HFFc6 (cell line): ENCODE results near the gene SLC18B1. TPM values are rescaled to one million over a fixed set of nuclear protein-coding genes. Genes with fewer than 3 reads are reported as not detected.

ENCODE experiments used
- DNase-seq: peaks from one replicate; pipeline ENCODE4 v3.0.0-alpha.2; 2018
- H3K27ac Mint-ChIP-seq: 2 replicates; pipeline ENCODE4 v1.8.0; 2020; ENCODE audit warnings: mild to moderate bottlenecking, mixed read lengths
- H3K27me3 Mint-ChIP-seq: 2 replicates; pipeline ENCODE4 v1.8.0; 2021; ENCODE audit warnings: mild to moderate bottlenecking, moderate library complexity, mixed read lengths; ENCODE audit not compliant: insufficient read depth
- H3K36me3 Mint-ChIP-seq: 2 replicates; pipeline ENCODE4 v1.8.0; 2021; ENCODE audit warnings: low read depth, mixed read lengths
- H3K4me1 Mint-ChIP-seq: 2 replicates; pipeline ENCODE4 v1.8.0; 2020; ENCODE audit warnings: low read depth, mixed read lengths
- H3K4me3 Mint-ChIP-seq: 2 replicates; pipeline ENCODE4 v1.8.0; 2020; ENCODE audit warnings: mild to moderate bottlenecking, moderate library complexity, mixed read lengths
- H3K9me3 Mint-ChIP-seq: 2 replicates; pipeline ENCODE4 v1.8.0; 2020; ENCODE audit warnings: mild to moderate bottlenecking, mixed read lengths
- CTCF ChIP-seq: fragments of 200-600 bp; sonication (generic); IDR thresholded peaks from 2 replicates; pipeline ENCODE4 v1.5.0; 2021; ENCODE audit warnings: antibody characterized with exemption, mild to moderate bottlenecking
- total RNA-seq, 6 experiments: library from RNA; stranded (reverse); fragmentation: NEBNext Ultra II Directional; extraction: Animal tissue kit (Norgen Biotek cat#: 25700); gene quantifications; 2 replicates in 1 of 6; 3 replicates in 5 of 6; pipeline ENCODE4 v1.2.3, GENCODE V29; 2021

Gene SLC18B1
- total RNA-seq, 6 experiments from 2014 or later: 2.9 to 4.1 (median 3.5) TPM

GRCh38 chr6:132816660-132817059 lies 18.2 kb upstream of the SLC18B1 start:
- Mint-ChIP-seq H3K4me3 (peak overlapping the region; percentile 93), H3K9me3 (peaks cover 10% of the 10 kb centered on the region; the same call in 1 of the 2 replicates), H3K27me3 (peaks cover 20% of the 10 kb centered on the region), H3K36me3 (peaks cover 56% of the 10 kb centered on the region), H3K4me1 (peaks cover 75% of the 10 kb centered on the region), H3K27ac (peak overlapping the region; percentile 95)
- no peak; the same call in 1 of the 2 replicates for TF ChIP-seq CTCF
- DNase-seq: no peak

GRCh38 chr6:132814716-132815570 lies 16.5 kb upstream of the SLC18B1 start:
- TF ChIP-seq CTCF: no peak
- peaks cover 62% of the 10 kb centered on the region for H3K4me1 Mint-ChIP-seq

DNA sequence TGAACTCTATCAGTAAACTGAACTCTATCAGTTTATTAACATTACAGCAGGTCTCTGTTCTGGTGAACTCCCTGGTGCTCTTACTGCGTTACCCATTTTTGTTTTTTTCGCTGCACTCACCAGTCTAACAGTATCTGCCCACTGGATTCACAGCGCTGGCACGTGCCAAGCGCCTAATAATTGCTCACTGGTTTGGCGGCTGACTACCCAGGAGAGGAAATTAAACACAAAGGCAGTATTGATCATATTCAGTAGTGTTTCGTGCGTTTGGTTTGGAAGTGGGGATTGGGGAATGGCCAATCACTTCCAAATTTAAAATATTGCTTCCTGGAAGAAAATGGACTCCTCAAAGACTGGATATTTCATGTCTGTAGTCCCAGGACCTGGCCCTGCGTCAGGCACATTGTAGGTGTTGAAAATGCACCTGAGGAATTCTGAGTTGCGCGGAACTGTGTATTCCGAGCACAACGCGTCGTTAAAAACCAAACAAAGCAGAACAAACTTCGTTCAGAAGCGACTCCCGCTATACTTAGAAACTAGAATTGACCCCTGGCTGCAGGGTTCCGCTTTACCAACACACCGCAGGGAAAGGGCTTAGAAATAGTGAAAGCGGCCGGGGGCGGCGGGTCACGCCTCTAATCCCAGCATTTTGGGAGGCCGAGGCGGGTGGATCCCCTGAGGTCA lies 14.9 kb upstream of the SLC18B1 start:
- Mint-ChIP-seq H3K4me3 (peak overlapping the region; percentile 93), H3K36me3 (peaks cover 40% of the 10 kb centered on the region), H3K27ac (peak overlapping the region; percentile 95), H3K4me1 (peaks cover 45% of the 10 kb centered on the region), H3K27me3 (peaks cover 24% of the 10 kb centered on the region), H3K9me3 (peaks cover 10% of the 10 kb centered on the region; the same call in 1 of the 2 replicates)
- DNase-seq: no peak
- no peak for TF ChIP-seq CTCF

More at GRCh38 chr6:132814716-132815570, 16.5 kb upstream of the SLC18B1 start:
- H3K4me3 Mint-ChIP-seq: peak overlapping the region; percentile 93
- H3K27ac Mint-ChIP-seq: peak overlapping the region; percentile 95
- H3K27me3 Mint-ChIP-seq: peaks cover 20% of the 10 kb centered on the region
- no peak for DNase-seq
- peaks cover 56% of the 10 kb centered on the region for H3K36me3 Mint-ChIP-seq
- H3K9me3 Mint-ChIP-seq: peaks cover 10% of the 10 kb centered on the region; the same call in 1 of the 2 replicates

- peak overlapping the region; percentile 95 for H3K27ac Mint-ChIP-seq
- peak overlapping the region; percentile 93 for H3K4me3 Mint-ChIP-seq
- no peak for TF ChIP-seq CTCF
Measured at GRCh38 chr6:132812756-132813172, 14.3 kb upstream of the SLC18B1 start.

DNA sequence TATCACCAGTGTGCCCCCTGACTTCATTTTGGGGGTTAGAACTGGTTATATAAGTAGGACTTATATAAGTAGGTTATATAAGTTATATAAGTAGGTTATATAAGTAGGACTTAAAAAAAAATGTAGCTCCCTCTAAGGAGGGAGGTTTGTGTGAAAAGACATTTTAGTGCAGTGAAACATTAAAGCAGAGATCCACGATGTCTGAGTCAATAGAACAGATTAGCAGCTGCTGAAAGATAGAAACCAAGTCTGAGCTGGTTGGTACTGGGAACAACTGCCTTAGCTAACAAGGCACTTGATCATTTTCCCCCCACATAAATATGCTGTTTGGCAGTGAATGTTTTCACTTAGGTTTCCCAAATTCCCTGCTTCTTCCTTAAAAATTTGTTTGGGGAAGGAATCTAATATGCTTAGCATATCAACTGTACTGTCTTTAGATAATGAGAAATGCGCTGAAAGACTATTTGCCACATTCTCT lies 13.9 kb upstream of the SLC18B1 start:
- TF ChIP-seq CTCF: no peak
- Mint-ChIP-seq H3K4me1 (peaks cover 35% of the 10 kb centered on the region), H3K4me3 (peak overlapping the region; percentile 93), H3K27ac (peak overlapping the region; percentile 95), H3K36me3 (peaks cover 31% of the 10 kb centered on the region), H3K27me3 (peaks cover 25% of the 10 kb centered on the region), H3K9me3 (peaks cover 10% of the 10 kb centered on the region; the same call in 1 of the 2 replicates)
- peak; percentile 56 for DNase-seq

More at GRCh38 chr6:132812756-132813172, 14.3 kb upstream of the SLC18B1 start:
- DNase-seq: no peak
- H3K27me3 Mint-ChIP-seq: peaks cover 25% of the 10 kb centered on the region
- H3K36me3 Mint-ChIP-seq: peaks cover 36% of the 10 kb centered on the region
- peaks cover 40% of the 10 kb centered on the region for H3K4me1 Mint-ChIP-seq
- peaks cover 10% of the 10 kb centered on the region; the same call in 1 of the 2 replicates for H3K9me3 Mint-ChIP-seq
